GM12878 (cell line): Measurements from ENCODE around the gene BORCS6. TPM values are rescaled to one million over a fixed set of nuclear protein-coding genes. Genes with fewer than 3 reads are reported as not detected.

Source experiments
- ATAC-seq: fragments of 200-7000 bp; cut with Tn5 transposase; 3 replicates; pipeline ENCODE4 v1.9.1; 2020; ENCODE audit warnings: mild to moderate bottlenecking, moderate library complexity
- BruUV-seq: library from RNA; stranded (reverse); fragments of 400-500 nt; replicated peaks from 2 replicates; lab custom pipeline; 2021; lab: Mats Ljungman, UMichigan
- CTCF ChIA-PET: fragments of 300-600 bp; sonication (Branson Sonifier 250); formaldehyde crosslinking; extraction: SDS; loops from one replicate; lab custom pipeline; 2021; ENCODE audit warnings: inconsistent platforms; lab: Yijun Ruan, JAX
- POLR2A ChIA-PET: fragments of 350-600 bp; formaldehyde crosslinking; extraction: SDS; loops from one replicate; lab custom pipeline; 2021; ENCODE audit warnings: inconsistent platforms; lab: Charles Lee
- RAD21 ChIA-PET: fragments of 300-600 bp; sonication (Branson Sonifier 250); formaldehyde crosslinking; loops from one replicate; lab custom pipeline; 2023; ENCODE audit warnings: antibody characterized with exemption; ENCODE audit not compliant: unreplicated experiment; lab: Charles Lee
- SMC1A ChIA-PET: fragments of 300-600 bp; sonication (Branson Sonifier 250); formaldehyde crosslinking; loops from one replicate; lab custom pipeline; 2023; ENCODE audit not compliant: unreplicated experiment, uncharacterized antibody; lab: Charles Lee
- DNase-seq: peaks from one replicate; pipeline ENCODE4 v3.0.0-alpha.2; 2011; ENCODE audit warnings: low read depth, low spot score
- FAIRE-seq: peaks from 3 replicates; lab custom pipeline; 2011; peaks lifted over from hg19 to GRCh38; lab: Jason Lieb, UNC
- H2AFZ ChIP-seq: 2 replicates; pipeline ENCODE4 v1.6.0; 2011; ENCODE audit warnings: low read depth, low read length, control low read depth; ENCODE audit not compliant: control insufficient read depth
- H3K27ac ChIP-seq: 2 replicates; pipeline ENCODE4 v1.5.1; 2011; ENCODE audit warnings: control low read depth; ENCODE audit not compliant: control insufficient read depth, insufficient read depth
- H3K27me3 ChIP-seq, 2 experiments: replicated peaks in 1 of 2; 2 replicates each; pipeline versions ENCODE4 v1.6.0 to v1.6.1; 2011; ENCODE audit warnings: low read length in 1 of 2; ENCODE audit not compliant: control insufficient read depth in 2 of 2, insufficient read depth in 2 of 2
- H3K36me3 ChIP-seq, 2 experiments: 2 replicates each; pipeline ENCODE4 v1.5.1; 2011; ENCODE audit warnings: low read length in 1 of 2; ENCODE audit not compliant: control insufficient read depth in 2 of 2, insufficient read depth in 2 of 2
- H3K4me1 ChIP-seq: 2 replicates; pipeline ENCODE4 v1.6.1; 2011; ENCODE audit warnings: mild to moderate bottlenecking, low read length, moderate library complexity, mixed read lengths; ENCODE audit not compliant: control insufficient read depth, insufficient read depth
- H3K4me2 ChIP-seq: 2 replicates; pipeline ENCODE4 v1.6.0; 2011; ENCODE audit warnings: control low read depth; ENCODE audit not compliant: control insufficient read depth, insufficient read depth
- H3K4me3 ChIP-seq: fragments of 200-600 bp; sonication (generic); 2 replicates; pipeline ENCODE4 v1.5.1; 2016
- H3K79me2 ChIP-seq: 2 replicates; pipeline ENCODE4 v1.6.0; 2011; ENCODE audit warnings: low read length; ENCODE audit not compliant: control insufficient read depth, insufficient read depth
- H3K9ac ChIP-seq: 2 replicates; pipeline ENCODE4 v1.8.0; 2011; ENCODE audit warnings: low read length, control low read depth, mixed read lengths; ENCODE audit not compliant: control insufficient read depth, insufficient read depth
- H3K9me3 ChIP-seq: replicated peaks from 3 replicates; pipeline ENCODE4 v1.5.1; 2011; ENCODE audit warnings: mild to moderate bottlenecking, low read length; ENCODE audit not compliant: control insufficient read depth, insufficient read depth
- H4K20me1 ChIP-seq: 2 replicates; pipeline ENCODE4 v1.6.0; 2011; ENCODE audit not compliant: control insufficient read depth, insufficient read depth
- BCLAF1 ChIP-seq: fragments of 450-650 bp; IDR thresholded peaks from 2 replicates; pipeline ENCODE4 v1.6.1; 2017; ENCODE audit warnings: antibody characterized with exemption, mild to moderate bottlenecking, moderate library complexity
- CREB1 ChIP-seq: IDR thresholded peaks from 2 replicates; pipeline ENCODE4 v1.6.1; 2012; ENCODE audit warnings: low read depth, mild to moderate bottlenecking, inconsistent platforms
- ELK1 ChIP-seq: IDR thresholded peaks from 2 replicates; pipeline ENCODE4 v1.6.1; 2012; ENCODE audit warnings: low read depth, low read length, improper control_type of control experiment
- EP300 ChIP-seq, 2 experiments: fragments of 150-350 bp in 1 of 2; IDR thresholded peaks; 2 replicates each; pipeline ENCODE4 v1.6.1; 2011 to 2012; ENCODE audit warnings: low read depth in 2 of 2, low read length in 2 of 2, borderline replicate concordance in 1 of 2, improper control_type of control experiment in 1 of 2, inconsistent platforms in 1 of 2; ENCODE audit not compliant: control insufficient read depth in 1 of 2
- ETV6 ChIP-seq, 2 experiments: fragments of 450-650 bp in 1 of 2; IDR thresholded peaks in 1 of 2; conservative IDR thresholded peaks in 1 of 2; 2 replicates each; pipeline ENCODE4 v1.6.1; 2014; ENCODE audit warnings: antibody characterized with exemption in 1 of 2, borderline replicate concordance in 1 of 2, low read depth in 1 of 2, mild to moderate bottlenecking in 1 of 2, moderate library complexity in 1 of 2
- HDGF ChIP-seq: fragments of 450-650 bp; IDR thresholded peaks from 2 replicates; pipeline ENCODE4 v1.6.1; 2016; ENCODE audit warnings: antibody characterized with exemption
- LARP7 ChIP-seq: fragments of 450-650 bp; IDR thresholded peaks from 2 replicates; pipeline ENCODE4 v1.6.1; 2017; ENCODE audit warnings: mild to moderate bottlenecking
- MXI1 ChIP-seq: fragments of 150-350 bp; IDR thresholded peaks from 2 replicates; pipeline ENCODE4 v1.6.1; 2011; ENCODE audit warnings: low read depth, mild to moderate bottlenecking, inconsistent platforms, low read length, improper control_type of control experiment
- PAX5 ChIP-seq: IDR thresholded peaks from 2 replicates; pipeline ENCODE4 v1.6.1; 2011; ENCODE audit warnings: low read depth, low read length, borderline replicate concordance
- POLR2AphosphoS2 ChIP-seq: IDR thresholded peaks from 2 replicates; pipeline ENCODE4 v1.6.1; 2011; ENCODE audit warnings: low read depth, mild to moderate bottlenecking, low read length, improper control_type of control experiment, moderate library complexity
- POU2F2 ChIP-seq: IDR thresholded peaks from 3 replicates; pipeline ENCODE4 v1.6.1; 2011; ENCODE audit warnings: low read depth, mild to moderate bottlenecking, low read length, borderline replicate concordance
- PRDM15 ChIP-seq: fragments of 450-650 bp; formaldehyde crosslinking; IDR thresholded peaks from 2 replicates; pipeline ENCODE4 v1.4.0; 2020; ENCODE audit warnings: mild to moderate bottlenecking, moderate library complexity
- RUNX3 ChIP-seq: IDR thresholded peaks from 2 replicates; pipeline ENCODE4 v1.6.1; 2012; ENCODE audit warnings: low read length, inconsistent platforms
- TAF1 ChIP-seq: IDR thresholded peaks from 2 replicates; pipeline ENCODE4 v1.6.1; 2011; ENCODE audit warnings: mild to moderate bottlenecking, low read depth, low read length, borderline replicate concordance
- TCF12 ChIP-seq: IDR thresholded peaks from 2 replicates; pipeline ENCODE4 v1.6.1; 2011; ENCODE audit warnings: low read depth, mild to moderate bottlenecking, low read length
- WGBS: methylation state at CpG from one replicate; pipeline ENCODE4 v1.1.6; 2016; ENCODE audit warnings: low lambda C conversion rate; ENCODE audit not compliant: insufficient replicate concordance, insufficient coverage; ENCODE audit errors: missing lambda C conversion rate; 5-methylcytosine and 5-hydroxymethylcytosine counted together
- in situ Hi-C: fragments of 300-500 bp; cut with MboI; formaldehyde crosslinking; loops from 9 replicates; pipeline ENCODE4 v1.14.3; 2018; ENCODE audit warnings: mixed read lengths
- intact Hi-C: fragments of 100-400 bp; cut with micrococcal nuclease; formaldehyde crosslinking; loops from one replicate; pipeline ENCODE4 v1.14.2; 2022; ENCODE audit not compliant: unreplicated experiment
- polyA plus RNA-seq, 11 experiments: library from polyadenylated mRNA; depleted of rRNA in 4 of 11; unstranded in 6 of 11; stranded (reverse) in 5 of 11; fragments of >200 nt; fragmentation: Nextera tagmentation in 4 of 11; fragmentation: Illumina TruSeq in 1 of 11; extraction: Ambion mirVana in 4 of 11; extraction: Trizol in 1 of 11; gene quantifications; 1 replicate in 1 of 11; 2 replicates in 10 of 11; pipeline versions ENCODE4 v1.2.1 to v1.2.3, GENCODE V29; 2011 to 2016; ENCODE audit warnings: inconsistent platforms in 2 of 11, missing spikeins in 2 of 11, low read depth in 1 of 11
- total RNA-seq, 4 experiments: library from RNA; depleted of rRNA in 3 of 4; stranded (reverse); fragments of >200 nt in 3 of 4; fragmentation: Illumina TruSeq in 1 of 4; extraction: Trizol in 1 of 4; gene quantifications; 2 replicates each; pipeline versions ENCODE4 v1.2.1 to v1.2.3, GENCODE V29; 2013 to 2021

BORCS6 gene
- total and polyA plus RNA-seq, 10 of the 15 experiments (the other 5 are each of a cell fraction or from before 2014, with no cell fraction given), result 0.37 to 14.1 (median 6.7) TPM

- H3K4me1 ChIP-seq, result peaks cover 19% of the 10 kb centered on the region
- no peak overlapping the region for H3K4me3 ChIP-seq
- peaks cover 21% of the 10 kb centered on the region for H3K79me2 ChIP-seq
- no peak overlapping the region for H2AFZ ChIP-seq
- no peak overlapping the region for H3K27ac ChIP-seq
- DNase-seq, result no peak
- intact Hi-C loops (no loop called here), in situ Hi-C loops (no loop called here)
- BruUV-seq, result no TSS peak
- POLR2A ChIA-PET, result interaction anchor here (0.5 to 7.5 kb wide), 4 partner anchors 10 to 36 kb away, joined by 4 to 71 read pairs (median 6); partner anchors contain the start of gene BORCS6
- CTCF ChIA-PET, result interaction anchor here (1.8 to 4.4 kb wide), 2 partner anchors 14 to 34 kb away, joined by 6 to 36 read pairs; no protein-coding TSS in a partner anchor
- H4K20me1 ChIP-seq, result no peaks in the 10 kb centered on the region; the same call in 1 of the 2 replicates
- H3K36me3 ChIP-seq, result peaks cover 6 to 8% of the 10 kb centered on the region in 2 experiments
- peak overlapping the region; percentile 97 for H3K4me2 ChIP-seq
- SMC1A ChIA-PET, result interaction anchor here (1.3 kb wide), 1 partner anchor 63 kb away, joined by 3 read pairs; no protein-coding TSS in a partner anchor
- no peak for FAIRE-seq
- H3K9ac ChIP-seq, result no peak overlapping the region
- H3K27me3 ChIP-seq, result no peaks in the 10 kb centered on the region
- no peak for ATAC-seq
- no peaks in the 10 kb centered on the region for H3K9me3 ChIP-seq
- WGBS, result 96% methylated on average over 7 of the region's 7 CpGs
- RAD21 ChIA-PET, result interaction anchor here (4.1 kb wide), 1 partner anchor 15 kb away, joined by 33 read pairs; no protein-coding TSS in a partner anchor
- TF ChIP-seq TCF12 (no peak), MXI1 (0 out of 2 replicates have a peak, but pooled peaks have one; percentile 13), TAF1 (no peak), EP300 (IDR thresholded peaks at IDR 0.05; ENCODE audit: borderline replicate concordance in 1 of 2, control insufficient read depth in 1 of 2, low read depth in 2 of 2, low read length in 2 of 2) (no peak), HDGF (no peak), ELK1 (no peak), BCLAF1 (no peak), POLR2AphosphoS2 (0 out of 2 replicates have a peak, but pooled peaks have one; percentile 17), ETV6 (conservative IDR thresholded peaks at IDR 0.05 in 1 of 2, IDR thresholded peaks at IDR 0.05 in 1 of 2; ENCODE audit: borderline replicate concordance in 1 of 2, low read depth in 1 of 2) (0 out of 4 replicates have a peak, but pooled peaks of 1 of the 2 experiments have one; percentile 10), RUNX3 (no peak), LARP7 (no peak), POU2F2 (no peak), CREB1 (no peak), PAX5 (no peak), PRDM15 (no peak)
These were observed 36.9 kb downstream of the BORCS6 start for GRCh38 chr17:8153031-8153451.
